MM.1S (cell line): Measurements from ENCODE around the gene FBN2.

ENCODE experiments used
- DNase-seq: peaks from one replicate; pipeline ENCODE4 v3.0.0-alpha.2; 2015
- H2AFZ ChIP-seq: fragments of 300-600 bp; sonication (generic); 2 replicates; pipeline ENCODE4 v1.6.0; 2016; ENCODE audit warnings: antibody characterized with exemption, low read length
- H3F3A ChIP-seq: fragments of 300-600 bp; sonication (generic); 2 replicates; pipeline ENCODE4 v1.6.1; 2016; ENCODE audit warnings: mild to moderate bottlenecking, antibody characterized with exemption, low read length, moderate library complexity, mixed read lengths; ENCODE audit not compliant: insufficient read depth
- H3K27ac ChIP-seq: fragments of 300-600 bp; sonication (generic); 2 replicates; pipeline ENCODE4 v1.5.1; 2016; ENCODE audit warnings: mild to moderate bottlenecking, low read length
- H3K27me3 ChIP-seq: fragments of 300-600 bp; sonication (generic); replicated peaks from 2 replicates; pipeline ENCODE4 v1.6.0; 2016; ENCODE audit warnings: low read length; ENCODE audit not compliant: insufficient read depth
- H3K36me3 ChIP-seq: fragments of 300-600 bp; sonication (generic); replicated peaks from 2 replicates; pipeline ENCODE4 v1.6.1; 2016; ENCODE audit warnings: mild to moderate bottlenecking, low read length, mixed read lengths; ENCODE audit not compliant: insufficient read depth
- H3K4me1 ChIP-seq: fragments of 300-600 bp; sonication (generic); 2 replicates; pipeline ENCODE4 v1.6.1; 2016; ENCODE audit warnings: low read length, mixed read lengths
- H3K4me2 ChIP-seq: fragments of 300-600 bp; sonication (generic); 2 replicates; pipeline ENCODE4 v1.6.0; 2016; ENCODE audit warnings: low read depth, low read length
- H3K4me3 ChIP-seq: fragments of 300-600 bp; sonication (generic); 2 replicates; pipeline ENCODE4 v1.5.1; 2016; ENCODE audit warnings: low read length, mixed read lengths
- H3K79me2 ChIP-seq: fragments of 300-600 bp; sonication (generic); 2 replicates; pipeline ENCODE4 v1.6.1; 2016; ENCODE audit warnings: mixed run types, low read length, mixed read lengths
- H3K9ac ChIP-seq: fragments of 300-600 bp; sonication (generic); 2 replicates; pipeline ENCODE4 v1.6.1; 2016; ENCODE audit warnings: low read length, mixed read lengths
- H3K9me2 ChIP-seq: fragments of 300-600 bp; sonication (generic); replicated peaks from 2 replicates; pipeline ENCODE4 v1.6.1; 2016; ENCODE audit warnings: mild to moderate bottlenecking, low read length, mixed read lengths; ENCODE audit not compliant: insufficient read depth
- H3K9me3 ChIP-seq: fragments of 300-600 bp; sonication (generic); replicated peaks from 2 replicates; pipeline ENCODE4 v1.6.1; 2016; ENCODE audit warnings: mild to moderate bottlenecking, low read length, mixed read lengths; ENCODE audit not compliant: insufficient read depth
- H4K20me1 ChIP-seq: fragments of 300-600 bp; sonication (generic); 2 replicates; pipeline ENCODE4 v1.6.1; 2016; ENCODE audit warnings: mild to moderate bottlenecking, low read length, moderate library complexity, mixed read lengths; ENCODE audit not compliant: insufficient read depth
- CTCF ChIP-seq: fragments of 300-600 bp; sonication (generic); IDR thresholded peaks from 2 replicates; pipeline ENCODE4 v1.5.1; 2016; ENCODE audit warnings: antibody characterized with exemption, low read length, mixed read lengths
- EZH2 ChIP-seq: fragments of 300-600 bp; sonication (generic); optimal IDR thresholded peaks from 2 replicates; pipeline ENCODE3; 2017; ENCODE audit warnings: low read depth, mild to moderate bottlenecking, antibody characterized with exemption, low read length, mixed read lengths
- EZH2phosphoT487 ChIP-seq: fragments of 300-600 bp; sonication (generic); IDR thresholded peaks from 2 replicates; pipeline ENCODE4 v1.6.1; 2018; ENCODE audit warnings: antibody characterized with exemption, low read length

The FBN2 gene

GRCh38 chr5:128434993-128435392 lies 103.1 kb downstream of the FBN2 start:
- H3K9me2 ChIP-seq, result no peaks in the 10 kb centered on the region
- DNase-seq, result no peak
- no peak overlapping the region for H3K4me2 ChIP-seq
- no peak overlapping the region for H3K27ac ChIP-seq
- no peaks in the 10 kb centered on the region for H3K4me1 ChIP-seq
- no peaks in the 10 kb centered on the region for H3K9me3 ChIP-seq
- H3K9ac ChIP-seq, result no peak overlapping the region
- no peaks in the 10 kb centered on the region for H4K20me1 ChIP-seq
- H3K36me3 ChIP-seq, result no peaks in the 10 kb centered on the region
- no peaks in the 10 kb centered on the region for H3K79me2 ChIP-seq
- no peaks in the 10 kb centered on the region for H3K27me3 ChIP-seq
- H3F3A ChIP-seq, result no peaks in the 10 kb centered on the region
- no peak overlapping the region for H2AFZ ChIP-seq
- TF ChIP-seq EZH2, result no peak
- TF ChIP-seq EZH2phosphoT487, result no peak
- no peak for TF ChIP-seq CTCF
- H3K4me3 ChIP-seq, result no peak overlapping the region

GRCh38 chr5:128432913-128433440 lies 105.1 kb downstream of the FBN2 start:
- H3K4me3 ChIP-seq, result no peak overlapping the region
- DNase-seq, result no peak
- no peaks in the 10 kb centered on the region for H3F3A ChIP-seq
- no peak overlapping the region for H3K9ac ChIP-seq
- H3K4me2 ChIP-seq, result no peak overlapping the region
- H3K36me3 ChIP-seq, result no peaks in the 10 kb centered on the region
- no peaks in the 10 kb centered on the region for H3K9me2 ChIP-seq
- H3K79me2 ChIP-seq, result no peaks in the 10 kb centered on the region
- TF ChIP-seq EZH2phosphoT487, result no peak
- no peak for TF ChIP-seq EZH2
- no peak for TF ChIP-seq CTCF
- no peak overlapping the region for H2AFZ ChIP-seq
- H3K27me3 ChIP-seq, result no peaks in the 10 kb centered on the region
- no peaks in the 10 kb centered on the region for H3K4me1 ChIP-seq
- H4K20me1 ChIP-seq, result no peaks in the 10 kb centered on the region
- H3K9me3 ChIP-seq, result no peaks in the 10 kb centered on the region
- H3K27ac ChIP-seq, result no peak overlapping the region

- no peak overlapping the region for H3K4me2 ChIP-seq
- no peaks in the 10 kb centered on the region for H3K79me2 ChIP-seq
- no peak overlapping the region for H3K9ac ChIP-seq
- TF ChIP-seq CTCF (no peak), EZH2 (no peak)
- no peaks in the 10 kb centered on the region for H3K4me1 ChIP-seq
- no peaks in the 10 kb centered on the region for H3K9me2 ChIP-seq
- no peaks in the 10 kb centered on the region for H3K36me3 ChIP-seq
- no peak overlapping the region for H2AFZ ChIP-seq
- no peak for DNase-seq
- no peak overlapping the region for H3K4me3 ChIP-seq
- no peaks in the 10 kb centered on the region for H3K27me3 ChIP-seq
- no peaks in the 10 kb centered on the region for H3K9me3 ChIP-seq
- no peaks in the 10 kb centered on the region for H4K20me1 ChIP-seq
- H3F3A ChIP-seq, result no peaks in the 10 kb centered on the region
- H3K27ac ChIP-seq, result no peak overlapping the region
These were observed 110.1 kb downstream of the FBN2 start for GRCh38 chr5:128427921-128428320.
